Fibroblast of pulmonary artery (primary cell): ENCODE results near the gene CHAT.

Source experiments
- DNase-seq: peaks from one replicate; pipeline ENCODE4 v3.0.0-alpha.2; 2010; ENCODE audit warnings: low read depth
- H3K4me3 ChIP-seq: replicated peaks from 2 replicates; pipeline ENCODE4 v1.5.1; 2011; ENCODE audit warnings: low read depth, mild to moderate bottlenecking, control low read depth, low read length, moderate library complexity
- TF ChIP-seq, protein P1 (sequence below): IDR thresholded peaks from 2 replicates; pipeline ENCODE4 v1.5.1; 2011; ENCODE audit warnings: mild to moderate bottlenecking, control low read depth, low read length, inconsistent platforms; ENCODE audit errors: missing control alignments

Gene CHAT

DNA sequence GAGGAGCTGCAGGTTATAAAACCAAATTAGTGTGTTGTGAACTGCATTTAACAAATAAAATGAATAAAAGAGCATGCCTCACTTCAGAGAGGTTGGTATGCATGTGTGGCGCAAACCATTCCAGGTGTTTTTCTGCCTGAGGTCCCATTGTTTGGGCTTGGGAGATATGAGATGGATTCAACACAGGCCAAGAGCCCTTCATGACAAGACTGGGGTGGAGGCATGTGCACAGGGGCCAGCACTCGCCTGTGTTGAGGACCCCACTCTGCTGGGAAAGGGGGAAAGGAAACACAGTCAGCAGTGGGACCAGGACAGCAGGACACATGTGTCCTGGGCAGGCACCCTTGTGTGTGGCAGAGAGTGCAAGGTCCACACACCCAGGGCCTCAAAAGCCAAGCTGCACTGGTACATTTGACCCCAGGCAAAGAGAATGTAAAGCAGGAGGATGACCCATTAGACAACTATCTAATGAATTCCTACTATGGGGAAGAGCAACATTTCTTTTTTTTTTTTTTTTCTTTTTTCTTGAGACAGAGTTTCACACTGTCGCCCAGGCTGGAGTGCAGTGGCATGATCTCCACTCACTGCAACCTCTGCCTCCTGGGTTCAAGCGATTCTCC, 12.9 kb upstream of the CHAT start:
- DNase-seq: no peak
- H3K4me3 ChIP-seq: no peak overlapping the region
- TF ChIP-seq, protein P1, sequence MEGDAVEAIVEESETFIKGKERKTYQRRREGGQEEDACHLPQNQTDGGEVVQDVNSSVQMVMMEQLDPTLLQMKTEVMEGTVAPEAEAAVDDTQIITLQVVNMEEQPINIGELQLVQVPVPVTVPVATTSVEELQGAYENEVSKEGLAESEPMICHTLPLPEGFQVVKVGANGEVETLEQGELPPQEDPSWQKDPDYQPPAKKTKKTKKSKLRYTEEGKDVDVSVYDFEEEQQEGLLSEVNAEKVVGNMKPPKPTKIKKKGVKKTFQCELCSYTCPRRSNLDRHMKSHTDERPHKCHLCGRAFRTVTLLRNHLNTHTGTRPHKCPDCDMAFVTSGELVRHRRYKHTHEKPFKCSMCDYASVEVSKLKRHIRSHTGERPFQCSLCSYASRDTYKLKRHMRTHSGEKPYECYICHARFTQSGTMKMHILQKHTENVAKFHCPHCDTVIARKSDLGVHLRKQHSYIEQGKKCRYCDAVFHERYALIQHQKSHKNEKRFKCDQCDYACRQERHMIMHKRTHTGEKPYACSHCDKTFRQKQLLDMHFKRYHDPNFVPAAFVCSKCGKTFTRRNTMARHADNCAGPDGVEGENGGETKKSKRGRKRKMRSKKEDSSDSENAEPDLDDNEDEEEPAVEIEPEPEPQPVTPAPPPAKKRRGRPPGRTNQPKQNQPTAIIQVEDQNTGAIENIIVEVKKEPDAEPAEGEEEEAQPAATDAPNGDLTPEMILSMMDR: no peak

DNA sequence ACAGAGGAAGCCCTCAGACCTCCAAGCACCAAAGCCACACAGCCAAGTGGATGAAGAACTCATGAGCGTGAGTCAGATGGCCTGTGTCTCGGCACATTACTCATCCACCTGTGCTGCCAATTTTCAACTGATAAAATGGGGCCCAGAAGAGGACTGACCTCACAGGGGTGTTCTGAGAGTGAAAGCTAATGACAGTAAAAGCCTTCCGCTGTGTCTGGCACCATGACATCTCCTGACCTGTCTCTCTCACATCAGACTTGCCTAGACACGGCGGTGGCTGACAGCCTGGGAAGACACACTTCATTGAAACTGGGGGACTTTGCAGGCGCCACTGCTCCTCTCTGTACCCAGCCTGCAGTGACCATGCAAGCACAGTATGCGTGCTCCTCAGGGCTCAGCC, 12.0 kb upstream of the CHAT start:
- peak; percentile 34 for DNase-seq
- H3K4me3 ChIP-seq: no peak overlapping the region
- TF ChIP-seq, protein P1: no peak

DNA sequence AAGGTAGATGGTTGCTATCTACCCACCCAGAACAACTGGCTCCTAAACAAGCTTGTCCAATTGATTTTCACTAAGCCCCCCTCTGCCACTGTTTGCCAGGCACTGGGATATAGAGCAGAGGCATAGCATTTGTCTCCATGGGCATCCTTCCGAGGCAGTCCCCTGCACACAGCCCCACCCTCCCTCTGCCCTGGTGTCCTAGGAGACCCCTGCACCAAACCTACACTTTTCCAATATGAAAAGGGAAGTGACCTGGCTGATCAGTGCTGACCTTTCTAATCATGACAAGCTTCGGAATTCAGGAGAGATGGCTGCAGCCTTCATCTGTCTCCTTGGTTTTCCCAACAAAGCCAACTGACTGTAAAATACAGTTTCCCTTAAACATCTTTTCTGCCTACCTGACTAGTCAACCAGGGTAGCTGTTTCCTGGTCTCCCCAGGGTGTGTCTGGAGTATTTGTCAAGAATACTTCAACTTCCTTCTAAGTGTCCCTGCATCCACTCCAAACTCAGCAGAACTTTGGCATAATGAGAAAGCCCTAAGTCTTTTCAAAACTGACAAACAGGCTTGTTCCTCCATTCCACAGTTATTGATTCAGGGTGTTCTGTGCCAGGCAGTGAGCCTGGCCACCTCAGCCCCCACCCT, 11.3 kb upstream of the CHAT start:
- TF ChIP-seq, protein P1: no peak
- no peak for DNase-seq
- H3K4me3 ChIP-seq: no peak overlapping the region

DNA sequence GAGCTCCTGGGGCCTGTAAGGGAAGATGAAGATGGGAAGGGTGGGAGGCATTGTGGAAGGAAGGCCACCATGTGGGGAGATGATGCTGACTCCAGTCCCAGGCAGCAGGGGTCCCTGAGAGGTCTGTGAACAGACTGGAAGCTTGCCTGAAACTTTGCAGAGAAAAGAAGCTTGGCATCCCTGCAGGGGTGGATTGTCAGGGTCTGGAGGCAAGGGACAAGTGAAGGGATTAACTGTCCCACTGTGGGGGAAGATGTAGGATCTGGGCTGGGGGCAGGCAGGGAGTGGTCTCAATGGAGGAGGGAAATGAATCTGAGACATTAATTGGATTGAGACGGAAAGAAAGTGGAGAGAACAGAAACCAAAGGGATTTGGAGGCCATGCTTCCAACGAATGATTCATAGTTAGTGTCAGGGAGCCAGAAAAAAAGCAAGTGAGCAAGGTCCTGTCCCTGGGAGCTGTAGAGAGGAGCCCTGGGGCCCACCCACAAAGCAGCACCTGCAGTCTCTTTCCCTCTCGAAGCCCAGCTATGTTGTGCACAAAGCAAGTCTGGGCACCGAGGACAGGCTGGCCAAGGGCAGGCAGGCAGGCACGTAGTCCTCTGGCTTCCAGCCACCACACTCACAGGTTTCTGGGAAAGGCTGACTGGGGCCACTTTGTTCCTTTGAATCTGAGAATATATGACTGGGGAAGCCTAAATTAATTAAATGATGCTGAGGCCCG, 8.5 kb upstream of the CHAT start:
- no peak for DNase-seq
- TF ChIP-seq, protein P1: no peak
- no peak overlapping the region for H3K4me3 ChIP-seq

DNA sequence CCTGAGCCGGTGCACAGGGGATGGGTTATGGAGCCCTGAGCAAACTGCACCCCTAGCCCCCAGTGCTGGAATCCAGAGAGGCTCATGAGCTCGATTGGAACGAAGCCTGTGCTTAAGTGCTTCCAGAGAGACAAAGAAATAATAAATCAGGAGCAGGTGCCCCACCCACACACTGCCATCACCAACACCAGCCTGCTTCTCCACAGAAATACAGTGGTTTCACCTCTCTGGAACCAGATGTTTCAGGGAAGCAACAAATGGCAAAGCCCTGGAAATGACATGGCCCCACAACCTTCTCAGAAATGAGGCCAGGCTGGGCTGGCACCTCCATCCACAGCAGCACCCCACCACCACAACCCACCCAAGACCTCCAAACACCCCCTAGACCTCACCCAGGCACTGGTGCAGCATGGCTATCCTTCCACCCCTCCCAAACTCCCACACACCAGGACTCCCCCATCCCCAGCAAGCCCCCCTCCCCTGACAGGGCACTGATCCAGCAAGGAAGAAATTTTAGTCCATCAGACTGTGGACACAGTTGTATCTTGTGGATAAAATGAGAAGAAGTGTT, 7.8 kb upstream of the CHAT start:
- H3K4me3 ChIP-seq: no peak overlapping the region
- TF ChIP-seq, protein P1: no peak
- DNase-seq: no peak

DNA sequence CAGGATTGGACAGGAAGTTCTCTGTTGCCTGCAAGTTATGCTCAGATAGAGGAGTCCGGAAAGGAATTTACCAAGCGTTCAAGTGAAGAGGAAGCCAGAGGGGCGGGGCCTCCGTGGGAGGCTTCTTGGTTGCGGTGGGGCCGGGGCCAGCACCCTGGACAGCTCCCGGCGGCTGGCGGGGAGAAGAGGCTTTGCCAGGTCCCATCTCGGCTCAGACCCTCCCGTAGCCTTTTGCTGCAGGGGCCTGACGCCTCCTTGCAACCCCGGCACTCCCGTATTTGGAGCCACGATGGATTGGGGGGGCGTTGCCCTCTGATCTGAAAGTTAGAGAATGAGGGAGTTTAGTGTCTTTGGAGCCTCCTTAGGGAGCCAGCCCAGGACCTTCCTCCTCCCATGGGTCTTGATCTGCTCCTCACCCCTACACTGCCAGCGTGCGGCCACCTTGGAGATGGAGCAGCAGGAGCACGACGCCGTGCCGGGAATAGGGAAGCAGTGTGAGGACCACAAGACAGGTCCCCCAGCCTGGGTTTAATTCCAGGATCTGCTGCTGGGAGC, 6.8 kb upstream of the CHAT start:
- peak; percentile 89 for DNase-seq
- TF ChIP-seq, protein P1: no peak
- H3K4me3 ChIP-seq: no peak overlapping the region
